Measurements from ENCODE around the gene SSBP2.

The SSBP2 gene

GRCh38 chr5:81395262-81395661, 355.6 kb downstream of the SSBP2 start:
- DNase-seq (ENCODE audit: low read depth, low spot score): no peak

- DNase-seq (ENCODE audit: low read depth, low spot score): peak; percentile 65
Measured at GRCh38 chr5:81393783-81394718, 356.8 kb downstream of the SSBP2 start, which contains the start of gene ACOT12. Gene ACOT12 (minus strand): TSS chr5:81394134. CDS start chr5:81394114, 20 bp downstream.

GRCh38 chr5:81393430-81393782, 357.5 kb downstream of the SSBP2 start:
- no peak for DNase-seq (ENCODE audit: low read depth, low spot score)

GRCh38 chr5:81389025-81389424, 361.9 kb downstream of the SSBP2 start:
- no peak for DNase-seq (ENCODE audit: low read depth, low spot score)

- no peak for DNase-seq (ENCODE audit: low read depth, low spot score)
Measured at GRCh38 chr5:81388169-81388568, 362.7 kb downstream of the SSBP2 start.

- no peak for DNase-seq (ENCODE audit: low read depth, low spot score)
Measured at GRCh38 chr5:81383867-81384266, 367.0 kb downstream of the SSBP2 start.

GRCh38 chr5:81371354-81371876, 379.5 kb downstream of the SSBP2 start:
- DNase-seq (ENCODE audit: low read depth, low spot score): no peak

- DNase-seq (ENCODE audit: low read depth, low spot score): no peak
Measured at GRCh38 chr5:81370912-81371311, 380.0 kb downstream of the SSBP2 start.

- DNase-seq (ENCODE audit: low read depth, low spot score): no peak
Measured at GRCh38 chr5:81365541-81365940, 385.4 kb downstream of the SSBP2 start.

GRCh38 chr5:81363093-81363871, 387.6 kb downstream of the SSBP2 start:
- no peak for DNase-seq (ENCODE audit: low read depth, low spot score)
